Activated effector memory CD4-positive, alpha-beta T cell treated with Interleukin-2 at 50 U/mL for 16 hours (primary cell): Measurements from ENCODE around the gene ATG14.
"Not testable (repeated sequence)": the region's sequence is repeated elsewhere in the genome, so short reads cannot be mapped to it uniquely, and the experiment has no call there.

ENCODE experiments used
- DNase-seq: peaks from one replicate; pipeline ENCODE4 v3.0.0-alpha.2; 2020

The ATG14 gene

DNA sequence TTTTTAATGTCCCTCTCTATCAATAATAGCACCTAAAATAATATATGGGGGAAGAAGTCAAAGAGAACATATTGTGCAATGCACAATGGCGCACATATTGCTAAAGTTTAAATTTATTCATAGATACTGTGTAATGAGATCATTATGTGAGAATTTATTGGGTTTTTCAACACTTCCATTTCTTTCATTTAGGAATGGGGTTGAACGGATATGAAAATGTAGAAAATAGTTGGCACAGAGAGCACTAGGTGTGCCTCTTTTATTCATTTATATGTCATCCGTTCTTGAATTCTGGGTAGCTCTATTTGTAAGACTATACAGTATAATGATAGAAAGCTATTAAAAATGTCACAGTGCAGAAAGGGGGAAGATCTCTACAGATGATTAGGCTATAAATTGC is 63.9 kb downstream of the ATG14 start:
- DNase-seq = no peak

DNA sequence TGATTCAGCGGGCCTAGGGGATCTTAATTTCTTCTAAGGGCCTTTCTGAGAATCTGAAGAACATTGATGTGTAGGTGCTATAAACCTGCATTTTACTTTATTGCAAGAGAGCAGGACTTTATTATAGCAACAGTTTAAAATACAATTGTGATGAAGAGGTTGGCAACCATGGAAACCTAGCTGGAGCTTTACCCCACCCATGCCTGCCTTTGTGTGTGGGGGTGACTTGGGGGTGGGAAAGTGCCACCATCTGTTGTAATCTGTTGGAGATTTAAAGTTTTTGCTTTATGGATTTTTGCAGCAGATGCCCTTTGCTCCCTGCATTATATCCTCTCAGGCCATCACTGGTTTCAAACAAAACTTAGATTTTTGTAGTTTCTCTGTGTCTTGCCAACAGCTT is 64.6 kb downstream of the ATG14 start:
- DNase-seq = no peak

DNA sequence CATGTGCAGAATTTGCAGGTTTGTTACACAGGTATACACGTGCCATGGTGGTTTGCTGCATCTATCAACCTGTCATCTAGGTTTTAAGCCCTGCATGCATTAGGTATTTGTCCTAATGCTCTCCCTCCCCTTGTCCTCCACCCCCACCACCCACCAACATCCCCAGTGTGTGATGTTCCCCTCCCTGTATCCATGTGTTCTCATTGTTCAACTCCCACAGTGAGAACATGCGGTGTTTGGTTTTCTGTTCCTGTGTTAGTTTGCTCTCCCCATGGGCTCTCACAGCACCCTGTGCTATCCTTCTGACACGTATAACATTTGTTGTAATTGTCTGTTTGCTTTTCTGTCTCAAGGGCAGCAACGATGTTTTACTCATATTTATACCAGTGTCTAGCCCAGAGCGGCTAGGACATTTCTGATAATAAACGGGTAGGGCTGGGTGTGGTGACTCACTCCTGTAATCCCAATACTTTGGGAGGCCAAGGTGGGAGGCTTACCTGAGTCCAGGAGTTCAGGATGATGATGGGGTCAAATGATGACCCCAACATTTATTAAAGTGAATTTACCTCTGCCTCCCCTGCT is 67.0 kb downstream of the ATG14 start:
- DNase-seq = not testable (repeated sequence)

DNA sequence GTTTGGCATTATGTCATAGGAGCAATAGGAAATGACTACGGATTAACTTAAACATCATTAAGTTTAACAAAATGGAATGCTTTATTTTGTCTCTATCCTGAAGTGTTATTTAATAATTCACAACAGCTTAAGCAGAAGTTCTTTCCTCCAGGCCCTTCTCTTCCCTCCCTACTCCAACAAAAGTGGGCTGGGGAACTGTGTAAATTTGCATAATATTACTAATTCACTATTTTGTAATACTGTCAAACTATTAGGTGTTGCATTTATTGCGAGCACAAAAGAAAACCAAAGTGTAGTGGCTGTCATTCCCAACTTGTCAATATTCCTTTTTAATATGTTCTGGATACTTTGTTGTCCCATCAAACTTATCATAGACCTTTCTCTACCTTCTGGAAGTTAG is 69.8 kb downstream of the ATG14 start:
- DNase-seq = no peak

DNA sequence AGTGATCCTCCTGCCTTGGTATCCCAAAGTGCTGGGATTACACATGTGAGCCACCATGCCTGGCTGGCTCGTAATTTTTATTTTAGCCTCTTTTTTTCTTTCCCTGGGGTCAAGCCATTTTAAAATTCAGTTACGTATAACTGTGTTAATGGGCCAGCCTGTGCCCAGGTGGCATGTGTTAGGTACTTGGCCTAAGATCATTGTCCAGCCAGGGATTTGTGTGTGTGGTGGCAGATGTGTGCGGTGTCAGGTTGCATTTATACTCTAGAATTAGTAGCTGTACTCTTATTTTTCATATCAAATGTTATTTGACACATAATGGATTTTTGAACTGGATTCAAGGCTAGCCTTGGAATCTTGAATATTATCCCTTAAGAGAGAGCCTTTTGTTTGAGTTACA is 71.1 kb downstream of the ATG14 start:
- DNase-seq = no peak

- no peak for DNase-seq
Measured at GRCh38 chr14:55339770-55340169, 71.9 kb downstream of the ATG14 start.

DNA sequence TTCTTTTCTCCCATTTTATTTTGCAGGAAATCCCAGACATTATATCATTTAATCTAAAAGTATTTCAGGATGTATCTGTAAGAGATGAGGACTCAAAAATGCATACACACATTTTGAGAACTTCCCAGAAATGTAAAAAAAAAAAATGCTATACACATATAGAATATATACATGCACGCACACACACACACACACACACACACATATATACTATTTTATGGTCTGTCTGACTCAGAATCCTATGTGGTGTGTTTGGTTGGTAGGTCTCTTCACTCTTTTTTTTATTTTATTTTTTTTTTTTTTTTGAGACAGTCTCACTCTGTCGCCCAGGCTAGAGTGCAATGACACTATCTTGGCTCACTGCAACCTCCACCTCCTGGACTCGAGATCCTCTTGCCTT is 74.9 kb downstream of the ATG14 start:
- no peak for DNase-seq

DNA sequence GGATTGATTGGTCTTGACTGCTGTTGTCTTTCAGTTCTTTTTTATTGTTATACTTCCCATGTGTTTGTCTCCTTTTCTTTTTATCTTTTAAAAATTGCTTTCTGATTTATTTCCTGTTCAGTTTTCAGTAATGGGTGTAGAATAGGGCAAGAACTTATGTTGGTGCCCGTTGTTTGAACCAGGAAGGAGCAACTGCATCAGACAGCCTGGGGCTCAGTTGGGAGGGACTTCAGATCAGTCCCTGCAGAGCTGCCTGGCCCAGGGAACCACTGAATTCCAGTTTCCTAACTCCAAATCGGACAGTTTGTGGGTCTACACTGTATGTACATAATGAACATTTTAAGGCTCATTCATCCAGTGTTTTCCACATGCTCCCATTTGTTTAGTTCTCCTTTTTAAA is 75.5 kb downstream of the ATG14 start:
- DNase-seq = no peak

- DNase-seq = no peak
Measured at GRCh38 chr14:55333711-55334485, 77.7 kb downstream of the ATG14 start.

DNA sequence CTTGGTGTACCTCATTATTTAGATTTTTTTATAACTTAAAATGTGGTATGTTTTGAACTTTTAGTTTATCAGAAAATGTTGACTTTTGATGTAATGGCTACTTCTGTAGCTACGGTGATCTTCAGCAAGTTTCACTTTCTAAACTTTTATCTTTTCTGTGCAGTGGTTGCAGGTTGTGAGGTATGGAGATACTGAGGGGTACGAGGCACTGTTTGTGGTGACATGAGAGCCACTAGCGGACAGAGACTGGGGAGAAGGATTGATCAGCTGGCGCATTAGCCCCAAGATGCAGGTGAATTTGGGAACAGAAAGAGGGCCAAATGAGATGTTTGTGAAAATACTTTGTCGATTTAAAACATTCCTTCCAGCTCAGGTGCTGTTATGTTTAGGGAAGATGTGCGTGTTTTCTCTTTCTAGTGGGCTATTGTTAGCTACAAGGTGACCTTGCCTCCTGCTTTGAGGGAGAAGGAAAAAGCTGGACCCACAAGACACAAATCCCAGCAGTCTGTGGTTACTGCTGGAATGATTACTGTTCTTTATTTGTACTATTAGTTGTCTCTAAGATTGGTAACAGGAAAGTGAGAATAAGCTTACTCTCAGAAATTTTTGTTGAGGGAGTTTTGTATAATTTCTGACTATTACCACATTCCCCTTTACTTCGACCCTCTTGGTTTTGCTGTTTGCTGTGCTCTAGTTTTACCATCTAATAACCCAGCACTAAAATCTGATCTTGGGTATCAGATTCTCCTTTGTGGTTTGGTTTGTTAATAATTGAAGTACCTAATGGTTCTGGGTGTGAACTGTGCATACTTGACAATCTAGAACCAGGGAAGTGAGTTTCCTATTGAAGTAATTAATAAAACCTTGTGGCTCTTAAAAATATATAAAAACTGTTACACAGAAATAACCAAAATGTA is 78.7 kb downstream of the ATG14 start:
- DNase-seq = no peak

DNA sequence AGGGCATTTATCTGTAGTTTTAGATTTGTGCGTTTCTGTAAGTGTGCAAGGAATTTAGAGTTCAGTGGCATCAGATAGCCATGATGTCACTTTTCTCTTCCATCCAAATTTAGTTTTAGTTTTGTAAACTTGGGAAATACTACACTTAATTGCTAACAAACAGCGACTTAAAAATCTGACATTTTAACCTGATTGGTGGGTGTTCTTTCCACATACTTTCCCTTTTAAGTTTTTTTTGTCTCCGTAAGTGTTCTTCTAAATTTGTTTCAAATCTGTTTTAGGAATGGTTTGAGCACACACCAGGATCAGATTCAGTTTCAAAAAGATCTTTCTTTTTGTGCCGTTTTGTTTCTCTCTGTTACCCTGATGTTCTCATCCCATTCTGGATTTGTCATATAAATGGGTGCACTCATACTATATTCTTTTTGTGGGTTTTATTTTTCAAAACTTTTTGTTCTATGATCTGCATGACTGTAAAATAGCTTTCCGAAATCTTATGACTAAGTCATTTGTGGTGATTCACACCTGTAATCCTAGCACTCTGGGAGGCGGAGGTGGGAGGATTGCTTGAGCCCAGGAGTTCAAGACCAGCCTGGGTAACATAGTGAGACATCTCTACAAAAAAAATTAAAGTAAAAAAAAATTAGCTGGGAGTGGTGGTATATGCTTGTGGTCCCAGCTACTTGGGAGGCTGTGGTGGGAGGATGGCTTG is 81.5 kb downstream of the ATG14 start:
- no peak for DNase-seq

DNA sequence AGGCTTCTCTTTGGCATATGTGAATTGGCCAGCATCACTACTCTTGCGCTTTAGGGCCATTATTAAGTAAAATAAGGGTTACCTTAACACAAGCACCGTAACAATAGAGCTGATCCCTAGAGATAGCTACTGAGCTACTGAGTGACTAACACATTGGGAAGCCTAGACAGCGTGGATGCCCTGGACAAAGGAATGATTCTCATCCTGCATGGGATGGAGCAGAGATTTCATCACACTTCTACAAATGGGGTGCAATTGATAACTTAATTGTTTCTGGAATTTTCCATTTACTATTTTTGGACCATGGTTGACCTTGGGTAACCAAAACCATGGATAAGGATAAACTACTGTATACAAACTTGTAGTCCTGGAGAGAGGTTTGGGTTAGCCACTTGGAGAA is 83.3 kb downstream of the ATG14 start:
- no peak for DNase-seq

GRCh38 chr14:55327179-55327578 is 84.5 kb downstream of the ATG14 start:
- DNase-seq = no peak

DNA sequence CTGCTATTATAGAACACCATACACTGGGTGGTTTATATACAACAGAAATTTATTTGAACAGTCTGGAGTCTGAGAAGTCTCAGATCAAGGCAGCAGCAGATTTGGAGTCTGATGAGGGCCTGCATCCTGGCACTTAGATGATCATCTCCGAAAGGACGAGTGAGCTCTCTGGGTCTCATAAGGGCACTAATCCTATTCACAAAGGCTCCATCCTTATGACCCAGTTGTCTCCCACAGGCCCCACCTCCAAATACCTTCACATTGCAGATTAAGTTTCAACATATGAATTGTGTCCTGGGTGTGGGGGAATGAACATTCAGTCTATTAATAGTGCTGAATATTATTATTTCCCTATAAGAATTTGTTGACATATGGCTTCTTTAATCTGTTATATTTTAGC is 86.8 kb downstream of the ATG14 start:
- no peak for DNase-seq

- DNase-seq = no peak
Measured at GRCh38 chr14:55323910-55324309, 87.7 kb downstream of the ATG14 start.

- no peak for DNase-seq
Measured at GRCh38 chr14:55318694-55319093, 92.9 kb downstream of the ATG14 start.

DNA sequence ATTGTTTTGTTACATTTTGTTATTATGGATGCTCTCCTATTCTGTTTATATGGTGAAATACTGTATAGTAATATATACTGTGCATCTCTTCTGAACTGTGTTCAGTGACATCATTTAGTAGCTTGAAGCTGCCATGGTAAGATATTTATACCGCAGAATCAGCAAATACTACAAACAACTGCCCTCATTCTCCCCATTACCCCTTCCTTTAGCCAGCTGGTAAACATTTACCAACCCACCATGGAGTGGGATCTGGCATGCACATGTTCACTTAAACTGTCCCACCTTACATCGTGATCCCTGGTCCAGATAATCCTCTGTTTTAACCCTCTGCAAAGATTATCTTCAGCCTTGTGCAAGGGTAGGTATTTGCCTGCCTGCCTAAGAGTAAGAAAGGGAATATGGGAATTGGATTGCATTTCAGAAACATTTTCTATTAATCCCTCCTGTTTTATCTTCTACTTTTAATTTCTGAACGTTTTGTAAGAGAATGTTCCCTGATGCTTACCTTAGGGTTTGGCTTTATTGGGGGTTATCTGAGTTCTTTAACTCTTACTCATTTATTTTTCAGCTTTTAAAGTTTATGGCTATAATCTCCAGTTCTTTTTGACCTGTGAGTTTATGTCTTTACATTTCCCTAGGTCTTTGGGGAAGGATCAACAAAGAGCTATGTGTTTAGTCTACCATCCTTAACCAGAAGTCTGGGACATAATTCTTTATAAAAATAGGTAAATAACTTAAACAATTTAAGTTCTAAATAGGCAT is 93.9 kb downstream of the ATG14 start:
- DNase-seq = no peak

- DNase-seq = no peak
Measured at GRCh38 chr14:55316564-55316963, 95.1 kb downstream of the ATG14 start.
